PC-9 (cell line): Measurements from ENCODE around the gene IGF2R.

ENCODE experiments used
- EZH2 ChIP-seq: fragments of 200-600 bp; sonication (generic); IDR thresholded peaks from 2 replicates; pipeline ENCODE4 v1.8.0; 2017; ENCODE audit warnings: antibody characterized with exemption, low read depth
- TF ChIP-seq, protein P1 (sequence below): fragments of 200-600 bp; sonication (generic); conservative IDR thresholded peaks from 2 replicates; pipeline ENCODE4 v1.6.1; 2017; ENCODE audit warnings: mixed run types, antibody characterized with exemption, mild to moderate bottlenecking, moderate library complexity

DNA sequence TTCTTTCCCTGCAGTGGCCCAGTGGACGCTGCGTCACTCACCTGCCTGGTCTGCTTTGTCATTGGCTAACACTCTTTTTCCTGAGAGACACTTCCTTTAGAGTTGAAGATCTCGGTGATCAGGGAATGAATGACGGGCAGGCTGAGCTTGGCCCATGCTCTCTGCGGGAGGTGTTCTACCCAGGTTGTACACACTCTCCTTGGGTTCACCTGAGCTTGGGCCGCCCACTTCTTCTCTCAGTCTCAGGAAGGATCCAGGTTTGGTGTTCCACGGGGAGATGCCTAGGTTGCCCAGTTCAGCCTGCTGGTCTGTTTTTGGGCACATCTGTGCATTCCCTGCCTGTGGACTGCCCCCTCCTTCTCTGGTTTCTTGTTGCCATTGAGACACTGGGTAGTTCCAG lies 86.0 kb downstream of the IGF2R start:
- TF ChIP-seq, protein P1, sequence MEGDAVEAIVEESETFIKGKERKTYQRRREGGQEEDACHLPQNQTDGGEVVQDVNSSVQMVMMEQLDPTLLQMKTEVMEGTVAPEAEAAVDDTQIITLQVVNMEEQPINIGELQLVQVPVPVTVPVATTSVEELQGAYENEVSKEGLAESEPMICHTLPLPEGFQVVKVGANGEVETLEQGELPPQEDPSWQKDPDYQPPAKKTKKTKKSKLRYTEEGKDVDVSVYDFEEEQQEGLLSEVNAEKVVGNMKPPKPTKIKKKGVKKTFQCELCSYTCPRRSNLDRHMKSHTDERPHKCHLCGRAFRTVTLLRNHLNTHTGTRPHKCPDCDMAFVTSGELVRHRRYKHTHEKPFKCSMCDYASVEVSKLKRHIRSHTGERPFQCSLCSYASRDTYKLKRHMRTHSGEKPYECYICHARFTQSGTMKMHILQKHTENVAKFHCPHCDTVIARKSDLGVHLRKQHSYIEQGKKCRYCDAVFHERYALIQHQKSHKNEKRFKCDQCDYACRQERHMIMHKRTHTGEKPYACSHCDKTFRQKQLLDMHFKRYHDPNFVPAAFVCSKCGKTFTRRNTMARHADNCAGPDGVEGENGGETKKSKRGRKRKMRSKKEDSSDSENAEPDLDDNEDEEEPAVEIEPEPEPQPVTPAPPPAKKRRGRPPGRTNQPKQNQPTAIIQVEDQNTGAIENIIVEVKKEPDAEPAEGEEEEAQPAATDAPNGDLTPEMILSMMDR = no peak
- TF ChIP-seq EZH2 = no peak
